ENCODE measurements around the gene SCO2. TPM values are rescaled to one million over a fixed set of nuclear protein-coding genes. Genes with fewer than 3 reads are reported as not detected.

The SCO2 gene
- total and polyA plus RNA-seq, 11 donors, result 0.67 to 2.6 (median 1.1) TPM; not detected in 6

DNA sequence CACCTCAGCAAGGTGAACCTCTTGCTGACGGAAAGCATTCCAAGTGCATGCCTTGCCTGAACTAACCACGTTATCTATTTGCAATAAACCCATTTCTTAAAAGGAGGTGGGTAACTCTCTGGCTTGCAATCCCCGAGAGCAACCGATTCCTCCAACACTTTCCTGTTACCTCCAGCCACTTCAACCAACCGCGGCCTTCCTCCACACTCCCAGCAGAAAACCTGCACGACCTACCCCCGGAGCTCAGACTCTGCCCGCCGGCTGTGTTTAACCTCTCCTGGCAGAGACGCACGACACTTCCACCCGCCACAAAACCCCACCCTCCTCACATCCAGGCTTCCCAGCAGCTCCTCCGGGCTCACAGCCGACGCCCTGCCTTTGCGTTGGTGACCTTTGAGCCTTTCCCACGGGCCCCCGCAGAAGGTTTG is 708 bp downstream of the SCO2 start:
- 7 to 8% (median 8%) methylated on average over 18 to 19 of the region's 19 CpGs for WGBS, 4 donors
- Histone ChIP-seq H3K4me1 (peaks cover 0 to 48% (median 28%) of the 10 kb centered on the region in 12 donors), H3K4me3 (peak overlapping the region; percentile 47 to 89 (median 74)), H3K27me3 (peaks cover 0 to 6% (median 0%) of the 10 kb centered on the region in 9 donors), H3K27ac (peak overlapping the region; percentile 83 to 99 (median 94)), H3K36me3 (peaks cover 0 to 70% (median 42%) of the 10 kb centered on the region in 9 donors), H3K9me3 (no peaks in the 10 kb centered on the region)
- no peak for ATAC-seq
- TF ChIP-seq POLR2A (IDR thresholded peaks at IDR 0.05), result no peak
- no peak for TF ChIP-seq CTCF (IDR thresholded peaks at IDR 0.05)
- peak in 2 of 5 donors; percentile 39 to 53 for DNase-seq
- intact Hi-C loops (cut with DNase I), result loop anchor here in 4 of 10 donors (1.0 to 10.0 kb wide), 6 partner anchors 16 to 280 kb away; partner anchors contain the start of genes NCAPH2 (in 2 of the 4), SYCE3 (in 2 of the 4) and TUBGCP6 (in 1 of the 4)

GRCh38 chr22:50523806-50524675 is 1.4 kb downstream of the SCO2 start:
- no peak for ATAC-seq
- H3K27ac ChIP-seq, result peak overlapping the region in 4 of 12 donors; percentile 95 to 99 (median 97)

DNA sequence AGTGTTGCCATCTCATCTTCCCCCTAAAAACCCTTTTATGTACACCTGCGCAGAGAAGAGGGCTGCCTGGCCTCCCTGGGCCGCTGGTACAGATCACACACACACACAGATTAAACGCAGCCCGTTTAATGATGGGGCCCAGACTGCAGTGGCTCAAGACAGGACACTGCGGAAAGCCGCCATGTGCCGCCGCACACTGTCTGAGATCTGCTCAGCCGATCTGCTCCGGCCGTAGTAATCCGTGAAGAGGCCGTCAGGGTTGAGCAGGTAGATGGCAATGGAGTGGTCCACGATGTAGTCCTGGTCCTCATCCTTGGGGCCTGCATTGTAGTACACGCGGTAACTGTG is 2.0 kb downstream of the SCO2 start:
- Histone ChIP-seq H3K27me3 (no peaks in the 10 kb centered on the region), H3K36me3 (peaks cover 0 to 73% (median 54%) of the 10 kb centered on the region in 9 donors), H3K9me3 (no peaks in the 10 kb centered on the region), H3K4me1 (peaks cover 0 to 37% (median 25%) of the 10 kb centered on the region in 12 donors), H3K4me3 (no peak overlapping the region), H3K27ac (no peak overlapping the region)
- no peak for ATAC-seq
- TF ChIP-seq CTCF (IDR thresholded peaks at IDR 0.05), result no peak
- TF ChIP-seq POLR2A (IDR thresholded peaks at IDR 0.05), result no peak
- intact Hi-C loops (cut with DNase I), result loop anchor here in 1 of 10 donors (10.0 kb wide), 1 partner anchor 279 kb away; the partner anchor contains the start of gene TUBGCP6
- peak in 1 of 5 donors; percentile 21 for DNase-seq
- 93 to 94% (median 94%) methylated on average over 16 of the region's 16 CpGs for WGBS, 4 donors

More at GRCh38 chr22:50523806-50524675, 1.4 kb downstream of the SCO2 start:
- H3K36me3 ChIP-seq, result peaks cover 0 to 73% (median 48%) of the 10 kb centered on the region in 9 donors
- no peaks in the 10 kb centered on the region for H3K9me3 ChIP-seq
- 75 to 82% (median 81%) methylated on average over 20 to 25 of the region's 25 CpGs for WGBS, 4 donors
- peak in 4 of 5 donors; percentile 22 to 64 (median 30) for DNase-seq
- H3K4me3 ChIP-seq, result peak overlapping the region in 11 of 12 donors; percentile 47 to 89 (median 76)
- intact Hi-C loops (cut with DNase I), result loop anchor here in 2 of 10 donors (2.0 to 10.0 kb wide), 2 partner anchors 15 to 279 kb away; partner anchors contain the start of genes NCAPH2 (in 1 of the 2) and TUBGCP6 (in 1 of the 2)
- peaks cover 0 to 44% (median 25%) of the 10 kb centered on the region in 12 donors for H3K4me1 ChIP-seq
- no peaks in the 10 kb centered on the region for H3K27me3 ChIP-seq
- no peak for TF ChIP-seq POLR2A (IDR thresholded peaks at IDR 0.05)
- no peak for TF ChIP-seq CTCF (IDR thresholded peaks at IDR 0.05)

Measured in heart left ventricle (tissue), 16 donors.